ENCODE measurements around the gene STK39. TPM values are rescaled to one million over a fixed set of nuclear protein-coding genes. Genes with fewer than 3 reads are reported as not detected.

The STK39 gene
- total and polyA plus RNA-seq, 2 donors (not counting 1 experiment from before 2014, with no cell fraction given) = 16.7 to 30.1 TPM

- Histone ChIP-seq H3K4me1 (ENCODE audit: control insufficient read depth, extremely low read depth, insufficient read depth, low read length) (no peaks in the 10 kb centered on the region), H2AFZ (ENCODE audit: low read length) (no peak overlapping the region), H3K9me3 (ENCODE audit: control insufficient read depth, insufficient read depth, low read depth, low read length) (no peaks in the 10 kb centered on the region), H3K79me2 (ENCODE audit: control insufficient read depth, insufficient read depth, low read length) (no peaks in the 10 kb centered on the region), H4K20me1 (ENCODE audit: control insufficient read depth, extremely low read depth, insufficient read depth, low read length) (no peaks in the 10 kb centered on the region), H3K36me3 (ENCODE audit: control insufficient read depth, insufficient read depth, low read length) (no peaks in the 10 kb centered on the region), H3K27ac (ENCODE audit: insufficient read depth, low read length) (no peak overlapping the region), H3K27me3 (ENCODE audit: control insufficient read depth, insufficient read depth, low read length) (no peaks in the 10 kb centered on the region), H3K9ac (ENCODE audit: insufficient read depth, low read length) (no peak overlapping the region), H3K4me2 (ENCODE audit: extremely low read depth, insufficient read depth, low read length) (no peak overlapping the region), H3K4me3 (replicated peaks in 1 of 4; ENCODE audit: control extremely low read depth in 1 of 4, insufficient read depth in 1 of 4, low read depth in 3 of 4, low read length in 4 of 4) (no peak overlapping the region)
- TF ChIP-seq CTCF (conservative IDR thresholded peaks at IDR 0.05 in 1 of 2, IDR thresholded peaks at IDR 0.05 in 1 of 2; ENCODE audit: low read depth in 1 of 2, low read length in 2 of 2) = no peak
- TF ChIP-seq EZH2 (IDR thresholded peaks at IDR 0.05; ENCODE audit: low read length, missing control alignments) = no peak
- no peak for DNase-seq (ENCODE audit: low read depth in 2 of 2)
Measured at GRCh38 chr2:168294409-168294808, 47.0 kb upstream of the STK39 start.

GRCh38 chr2:168293766-168294165, 46.4 kb upstream of the STK39 start:
- H3K36me3 ChIP-seq (ENCODE audit: control insufficient read depth, insufficient read depth, low read length) = no peaks in the 10 kb centered on the region
- no peak for DNase-seq (ENCODE audit: low read depth in 2 of 2)
- no peak overlapping the region for H3K9ac ChIP-seq (ENCODE audit: insufficient read depth, low read length)
- no peaks in the 10 kb centered on the region for H3K79me2 ChIP-seq (ENCODE audit: control insufficient read depth, insufficient read depth, low read length)
- H3K27me3 ChIP-seq (ENCODE audit: control insufficient read depth, insufficient read depth, low read length) = no peaks in the 10 kb centered on the region
- no peak overlapping the region for H3K4me2 ChIP-seq (ENCODE audit: extremely low read depth, insufficient read depth, low read length)
- H4K20me1 ChIP-seq (ENCODE audit: control insufficient read depth, extremely low read depth, insufficient read depth, low read length) = no peaks in the 10 kb centered on the region
- H3K4me3 ChIP-seq (replicated peaks in 1 of 4; ENCODE audit: control extremely low read depth in 1 of 4, insufficient read depth in 1 of 4, low read depth in 3 of 4, low read length in 4 of 4) = no peak overlapping the region
- H3K9me3 ChIP-seq (ENCODE audit: control insufficient read depth, insufficient read depth, low read depth, low read length) = no peaks in the 10 kb centered on the region
- H3K4me1 ChIP-seq (ENCODE audit: control insufficient read depth, extremely low read depth, insufficient read depth, low read length) = no peaks in the 10 kb centered on the region
- no peak overlapping the region for H2AFZ ChIP-seq (ENCODE audit: low read length)
- no peak for TF ChIP-seq CTCF (conservative IDR thresholded peaks at IDR 0.05 in 1 of 2, IDR thresholded peaks at IDR 0.05 in 1 of 2; ENCODE audit: low read depth in 1 of 2, low read length in 2 of 2)
- H3K27ac ChIP-seq (ENCODE audit: insufficient read depth, low read length) = no peak overlapping the region

- Histone ChIP-seq H2AFZ (ENCODE audit: low read length) (no peak overlapping the region), H3K4me2 (ENCODE audit: extremely low read depth, insufficient read depth, low read length) (no peak overlapping the region), H4K20me1 (ENCODE audit: control insufficient read depth, extremely low read depth, insufficient read depth, low read length) (no peaks in the 10 kb centered on the region), H3K27ac (ENCODE audit: insufficient read depth, low read length) (no peak overlapping the region), H3K4me1 (ENCODE audit: control insufficient read depth, extremely low read depth, insufficient read depth, low read length) (no peaks in the 10 kb centered on the region), H3K4me3 (replicated peaks in 1 of 4; ENCODE audit: control extremely low read depth in 1 of 4, insufficient read depth in 1 of 4, low read depth in 3 of 4, low read length in 4 of 4) (no peak overlapping the region), H3K27me3 (ENCODE audit: control insufficient read depth, insufficient read depth, low read length) (no peaks in the 10 kb centered on the region), H3K36me3 (ENCODE audit: control insufficient read depth, insufficient read depth, low read length) (no peaks in the 10 kb centered on the region), H3K9me3 (ENCODE audit: control insufficient read depth, insufficient read depth, low read depth, low read length) (no peaks in the 10 kb centered on the region), H3K9ac (ENCODE audit: insufficient read depth, low read length) (no peak overlapping the region), H3K79me2 (ENCODE audit: control insufficient read depth, insufficient read depth, low read length) (no peaks in the 10 kb centered on the region)
- DNase-seq (ENCODE audit: low read depth in 2 of 2) = no peak
- TF ChIP-seq CTCF (conservative IDR thresholded peaks at IDR 0.05 in 1 of 2, IDR thresholded peaks at IDR 0.05 in 1 of 2; ENCODE audit: low read depth in 1 of 2, low read length in 2 of 2) (no peak), EZH2 (IDR thresholded peaks at IDR 0.05; ENCODE audit: low read length, missing control alignments) (no peak)
Measured at GRCh38 chr2:168290391-168290790, 43.0 kb upstream of the STK39 start.

Measured in fibroblast of lung (primary cell).